Activated effector memory CD4-positive, alpha-beta T cell treated with anti-CD3 and anti-CD28 coated beads, Interleukin-2, amount 50 U/mL, for 16 hours (primary cell): ENCODE results near the gene PXDN.

ENCODE experiments used
- DNase-seq: peaks from one replicate; pipeline ENCODE4 v3.0.0-alpha.2; 2020

Gene PXDN

GRCh38 chr2:1645761-1646476 lies 98.4 kb downstream of the PXDN start:
- no peak for DNase-seq

- DNase-seq, result no peak
These were observed 99.9 kb downstream of the PXDN start for GRCh38 chr2:1644427-1644826.

GRCh38 chr2:1642993-1643619 lies 101.2 kb downstream of the PXDN start:
- DNase-seq, result no peak

GRCh38 chr2:1642066-1642861 lies 102.1 kb downstream of the PXDN start:
- DNase-seq, result no peak

GRCh38 chr2:1641523-1641922 lies 102.8 kb downstream of the PXDN start:
- no peak for DNase-seq

GRCh38 chr2:1640301-1641135 lies 103.8 kb downstream of the PXDN start:
- no peak for DNase-seq

- no peak for DNase-seq
These were observed 105.0 kb downstream of the PXDN start for GRCh38 chr2:1639086-1639858.

GRCh38 chr2:1638281-1638860 lies 105.9 kb downstream of the PXDN start:
- DNase-seq, result no peak

- no peak for DNase-seq
These were observed 107.4 kb downstream of the PXDN start for GRCh38 chr2:1636791-1637415.

- no peak for DNase-seq
These were observed 108.5 kb downstream of the PXDN start for GRCh38 chr2:1635823-1636222.

- no peak for DNase-seq
These were observed 109.5 kb downstream of the PXDN start for GRCh38 chr2:1634681-1635341.

GRCh38 chr2:1633936-1634587 lies 110.3 kb downstream of the PXDN start:
- no peak for DNase-seq

GRCh38 chr2:1633092-1633671 lies 111.1 kb downstream of the PXDN start:
- DNase-seq, result no peak

GRCh38 chr2:1632510-1632909 lies 111.8 kb downstream of the PXDN start:
- DNase-seq, result no peak

GRCh38 chr2:1632002-1632348 lies 112.3 kb downstream of the PXDN start:
- no peak for DNase-seq

GRCh38 chr2:1631292-1632001 lies 112.9 kb downstream of the PXDN start:
- no peak for DNase-seq

- DNase-seq, result no peak
These were observed 115.4 kb downstream of the PXDN start for GRCh38 chr2:1628893-1629292.

- DNase-seq, result no peak
These were observed 116.5 kb downstream of the PXDN start for GRCh38 chr2:1627628-1628381.
